SK-N-SH treated with all-trans-retinoic acid at 6 μM for 48 hours (cell line): ENCODE results near the gene DOC2B.

Experiments
- ATAC-seq: fragments of 200-7000 bp; cut with Tn5 transposase; 3 replicates; pipeline ENCODE4 v1.9.1; 2020; ENCODE audit warnings: mild to moderate bottlenecking, moderate library complexity
- ARNTL ChIP-seq: fragments of 450-650 bp; formaldehyde crosslinking; IDR thresholded peaks from 2 replicates; pipeline ENCODE4 v1.5.0; 2020; ENCODE audit warnings: low read depth, mild to moderate bottlenecking, moderate library complexity, borderline replicate concordance
- BACH2 ChIP-seq: fragments of 250-450 bp; sonication (Bioruptor Pico); IDR thresholded peaks from 2 replicates; pipeline ENCODE4 v1.9.0; 2021; ENCODE audit warnings: mild to moderate bottlenecking, borderline replicate concordance
- CREB5 ChIP-seq: fragments of 250-450 bp; sonication (Bioruptor Pico); IDR thresholded peaks from 2 replicates; pipeline ENCODE4 v1.5.1; 2020; ENCODE audit warnings: low read depth, mild to moderate bottlenecking, moderate library complexity
- CSDC2 ChIP-seq: fragments of 250-450 bp; sonication (Bioruptor Pico); IDR thresholded peaks from 2 replicates; pipeline ENCODE4 v1.5.0; 2020; ENCODE audit warnings: mild to moderate bottlenecking, moderate library complexity
- ESRRG ChIP-seq: fragments of 250-450 bp; sonication (Bioruptor Pico); IDR thresholded peaks from 2 replicates; pipeline ENCODE4 v1.6.1; 2021; ENCODE audit warnings: mild to moderate bottlenecking
- GLIS3 ChIP-seq: fragments of 250-450 bp; sonication (Bioruptor Pico); IDR thresholded peaks from 2 replicates; pipeline ENCODE4 v1.5.0; 2020; ENCODE audit warnings: mild to moderate bottlenecking, moderate library complexity
- ISL1 ChIP-seq: fragments of 250-450 bp; sonication (Bioruptor Pico); IDR thresholded peaks from 2 replicates; pipeline ENCODE4 v2.1.2; 2022; ENCODE audit warnings: mild to moderate bottlenecking, moderate library complexity
- OSR1 ChIP-seq: fragments of 250-450 bp; sonication (Bioruptor Pico); IDR thresholded peaks from 2 replicates; pipeline ENCODE4 v1.8.0; 2022; ENCODE audit warnings: moderate library complexity, mild to moderate bottlenecking, inconsistent platforms
- PATZ1 ChIP-seq: fragments of 250-450 bp; sonication (Bioruptor Pico); IDR thresholded peaks from 2 replicates; pipeline ENCODE4 v1.8.0; 2020; ENCODE audit warnings: mild to moderate bottlenecking, moderate library complexity, borderline replicate concordance
- PPARA ChIP-seq: fragments of 250-450 bp; sonication (Bioruptor Pico); IDR thresholded peaks from 2 replicates; pipeline ENCODE4 v1.5.0; 2020; ENCODE audit warnings: mild to moderate bottlenecking, borderline replicate concordance
- RARB ChIP-seq: fragments of 250-450 bp; sonication (Bioruptor Pico); IDR thresholded peaks from 2 replicates; pipeline ENCODE4 v1.8.0; 2021; ENCODE audit warnings: mild to moderate bottlenecking, moderate library complexity
- SNAI2 ChIP-seq: fragments of 250-450 bp; sonication (Bioruptor Pico); IDR thresholded peaks from 2 replicates; pipeline ENCODE4 v1.5.0; 2020; ENCODE audit warnings: mild to moderate bottlenecking, moderate library complexity
- TCF4 ChIP-seq: fragments of 250-450 bp; sonication (Bioruptor Pico); IDR thresholded peaks from 2 replicates; pipeline ENCODE4 v1.8.0; 2021; ENCODE audit warnings: mild to moderate bottlenecking, moderate library complexity, borderline replicate concordance
- TOX ChIP-seq: fragments of 250-450 bp; sonication (Bioruptor Pico); IDR thresholded peaks from 2 replicates; pipeline ENCODE4 v1.8.0; 2021; ENCODE audit warnings: mild to moderate bottlenecking, moderate library complexity, borderline replicate concordance
- TSHZ2 ChIP-seq: fragments of 250-450 bp; sonication (Bioruptor Pico); IDR thresholded peaks from 2 replicates; pipeline ENCODE4 v1.5.0; 2020; ENCODE audit warnings: mild to moderate bottlenecking, moderate library complexity
- ZC3H10 ChIP-seq: fragments of 250-450 bp; sonication (Bioruptor Pico); IDR thresholded peaks from 2 replicates; pipeline ENCODE4 v1.5.1; 2021; ENCODE audit warnings: mild to moderate bottlenecking, moderate library complexity
- ZFP3 ChIP-seq: fragments of 250-450 bp; sonication (Bioruptor Pico); IDR thresholded peaks from 2 replicates; pipeline ENCODE4 v1.5.0; 2020; ENCODE audit warnings: mild to moderate bottlenecking, moderate library complexity
- ZFP30 ChIP-seq: fragments of 450-650 bp; formaldehyde crosslinking; IDR thresholded peaks from 2 replicates; pipeline ENCODE4 v1.5.0; 2022; ENCODE audit warnings: mild to moderate bottlenecking, moderate library complexity
- ZNF565 ChIP-seq: fragments of 450-650 bp; formaldehyde crosslinking; conservative IDR thresholded peaks from 2 replicates; pipeline ENCODE4 v1.5.0; 2020; ENCODE audit warnings: low read depth, mild to moderate bottlenecking, moderate library complexity
- ZNF70 ChIP-seq: fragments of 450-650 bp; formaldehyde crosslinking; IDR thresholded peaks from 2 replicates; pipeline ENCODE4 v1.5.0; 2020; ENCODE audit warnings: mild to moderate bottlenecking, moderate library complexity
- ZNF8 ChIP-seq: fragments of 450-650 bp; formaldehyde crosslinking; IDR thresholded peaks from 2 replicates; pipeline ENCODE4 v1.5.0; 2020; ENCODE audit warnings: mild to moderate bottlenecking, moderate library complexity
- TF ChIP-seq, protein P1 (sequence below): fragments of 250-450 bp; sonication (Bioruptor Pico); IDR thresholded peaks from 2 replicates; pipeline ENCODE4 v1.8.0; 2021; ENCODE audit warnings: low read depth, mild to moderate bottlenecking, moderate library complexity, borderline replicate concordance
- TF ChIP-seq, protein P2 (sequence below): fragments of 250-450 bp; sonication (Bioruptor Pico); IDR thresholded peaks from 2 replicates; pipeline ENCODE4 v1.5.1; 2021; ENCODE audit warnings: mild to moderate bottlenecking, moderate library complexity

Gene DOC2B

GRCh38 chr17:164303-165235 is 16.9 kb downstream of the DOC2B start:
- ATAC-seq, result peak; percentile 78
- TF ChIP-seq ISL1 (CRISPR knock-in tag), result no peak
- TF ChIP-seq TSHZ2 (CRISPR knock-in tag), result no peak
- TF ChIP-seq, protein P1, sequence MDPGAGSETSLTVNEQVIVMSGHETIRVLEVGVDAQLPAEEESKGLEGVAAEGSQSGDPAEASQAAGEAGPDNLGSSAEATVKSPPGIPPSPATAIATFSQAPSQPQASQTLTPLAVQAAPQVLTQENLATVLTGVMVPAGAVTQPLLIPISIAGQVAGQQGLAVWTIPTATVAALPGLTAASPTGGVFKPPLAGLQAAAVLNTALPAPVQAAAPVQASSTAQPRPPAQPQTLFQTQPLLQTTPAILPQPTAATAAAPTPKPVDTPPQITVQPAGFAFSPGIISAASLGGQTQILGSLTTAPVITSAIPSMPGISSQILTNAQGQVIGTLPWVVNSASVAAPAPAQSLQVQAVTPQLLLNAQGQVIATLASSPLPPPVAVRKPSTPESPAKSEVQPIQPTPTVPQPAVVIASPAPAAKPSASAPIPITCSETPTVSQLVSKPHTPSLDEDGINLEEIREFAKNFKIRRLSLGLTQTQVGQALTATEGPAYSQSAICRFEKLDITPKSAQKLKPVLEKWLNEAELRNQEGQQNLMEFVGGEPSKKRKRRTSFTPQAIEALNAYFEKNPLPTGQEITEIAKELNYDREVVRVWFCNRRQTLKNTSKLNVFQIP (CRISPR knock-in tag), result no peak
- TF ChIP-seq PPARA (CRISPR knock-in tag), result no peak
- TF ChIP-seq, protein P2, sequence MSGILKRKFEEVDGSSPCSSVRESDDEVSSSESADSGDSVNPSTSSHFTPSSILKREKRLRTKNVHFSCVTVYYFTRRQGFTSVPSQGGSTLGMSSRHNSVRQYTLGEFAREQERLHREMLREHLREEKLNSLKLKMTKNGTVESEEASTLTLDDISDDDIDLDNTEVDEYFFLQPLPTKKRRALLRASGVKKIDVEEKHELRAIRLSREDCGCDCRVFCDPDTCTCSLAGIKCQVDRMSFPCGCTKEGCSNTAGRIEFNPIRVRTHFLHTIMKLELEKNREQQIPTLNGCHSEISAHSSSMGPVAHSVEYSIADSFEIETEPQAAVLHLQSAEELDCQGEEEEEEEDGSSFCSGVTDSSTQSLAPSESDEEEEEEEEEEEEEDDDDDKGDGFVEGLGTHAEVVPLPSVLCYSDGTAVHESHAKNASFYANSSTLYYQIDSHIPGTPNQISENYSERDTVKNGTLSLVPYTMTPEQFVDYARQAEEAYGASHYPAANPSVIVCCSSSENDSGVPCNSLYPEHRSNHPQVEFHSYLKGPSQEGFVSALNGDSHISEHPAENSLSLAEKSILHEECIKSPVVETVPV (CRISPR knock-in tag), result no peak
- no peak for TF ChIP-seq ZFP30 (CRISPR knock-in tag)
- TF ChIP-seq CREB5 (CRISPR knock-in tag), result no peak
- no peak for TF ChIP-seq ZC3H10 (CRISPR knock-in tag)
- no peak for TF ChIP-seq OSR1
- no peak for TF ChIP-seq BACH2 (CRISPR knock-in tag)
- no peak for TF ChIP-seq TCF4 (CRISPR knock-in tag)
- no peak for TF ChIP-seq ZNF8
- TF ChIP-seq GLIS3, result no peak
- no peak for TF ChIP-seq CSDC2 (CRISPR knock-in tag)
- TF ChIP-seq ESRRG, result no peak
- no peak for TF ChIP-seq SNAI2 (CRISPR knock-in tag)
- TF ChIP-seq TOX (CRISPR knock-in tag), result no peak
- no peak for TF ChIP-seq ZNF70
- no peak for TF ChIP-seq ZNF565 (CRISPR knock-in tag)
- TF ChIP-seq PATZ1, result no peak
- TF ChIP-seq, all 23 proteins: peak for 0

DNA sequence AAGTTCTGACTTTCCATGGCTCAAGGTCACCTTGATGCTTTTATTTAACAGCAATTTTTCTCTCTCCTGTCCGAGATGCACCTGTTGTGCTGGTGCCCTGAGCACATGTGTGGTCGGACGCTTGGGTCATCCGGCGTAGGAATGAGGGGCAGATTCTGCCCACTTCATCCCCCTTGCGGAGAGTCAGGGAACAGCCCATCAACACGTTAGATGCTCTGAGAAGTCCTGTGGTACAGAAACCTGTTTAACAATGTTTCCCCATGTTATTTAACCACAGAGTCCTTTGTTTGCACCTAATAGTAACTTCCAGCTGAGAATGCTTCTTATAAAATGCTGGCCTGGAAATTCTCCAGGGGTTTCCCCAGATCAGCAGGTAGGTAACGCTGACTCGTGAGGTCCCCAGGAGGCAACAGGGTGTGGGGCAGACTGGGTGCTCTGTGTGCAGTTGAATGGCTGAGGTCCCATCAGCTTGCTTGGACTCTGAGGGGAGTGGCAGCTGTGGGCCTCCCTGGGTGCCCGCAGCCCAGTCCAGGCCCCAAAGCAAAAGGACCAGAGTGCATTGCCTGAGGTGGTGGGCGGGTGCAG is 17.8 kb downstream of the DOC2B start:
- no peak for ATAC-seq
- TF ChIP-seq ESRRG, result no peak
- TF ChIP-seq TOX (CRISPR knock-in tag), result no peak
- TF ChIP-seq TSHZ2 (CRISPR knock-in tag), result no peak
- no peak for TF ChIP-seq ZFP3 (CRISPR knock-in tag)
- TF ChIP-seq ARNTL (CRISPR knock-in tag), result no peak
- no peak for TF ChIP-seq RARB (CRISPR knock-in tag)
- no peak for TF ChIP-seq ZNF70
- TF ChIP-seq PATZ1, result no peak
- TF ChIP-seq ZNF565 (CRISPR knock-in tag), result no peak
- TF ChIP-seq CSDC2 (CRISPR knock-in tag), result no peak
- TF ChIP-seq SNAI2 (CRISPR knock-in tag), result no peak
- TF ChIP-seq GLIS3, result no peak
